ENCODE data around the gene DDX11. TPM values are rescaled to one million over a fixed set of nuclear protein-coding genes. Genes with fewer than 3 reads are reported as not detected.
"Not testable (repeated sequence)": the region's sequence is repeated elsewhere in the genome, so short reads cannot be mapped to it uniquely, and the experiment has no call there.

DDX11 gene
- total RNA-seq, 8 experiments from 2014 or later: 4.0 to 58.5 (median 35.4) TPM

GRCh38 chr12:31095080-31095860 is 21.6 kb downstream of the DDX11 start:
- H3K27ac ChIP-seq; H3K4me3 ChIP-seq; H3K4me1 ChIP-seq (replicated peaks in 1 of 2); ATAC-seq (replicated peaks in 6 of 8); in situ Hi-C loops (cut with MboI; ENCODE audit: low pct_unique_long_range_greater_than_20kb in 2 of 9, low sequenced_read_pairs in 9 of 9, unreplicated experiment in 9 of 9): not testable (repeated sequence)
- WGBS, 10 experiments: 75 to 100% (median 80%) methylated on average over 1 to 5 of the region's 21 CpGs; no CpG with 5 or more reads in 7 of the 10 experiments

GRCh38 chr12:31096251-31097065 is 22.8 kb downstream of the DDX11 start:
- in situ Hi-C loops (cut with MboI; ENCODE audit: low pct_unique_long_range_greater_than_20kb in 2 of 9, low sequenced_read_pairs in 9 of 9, unreplicated experiment in 9 of 9); H3K4me1 ChIP-seq (replicated peaks in 1 of 2); H3K27ac ChIP-seq; H3K4me3 ChIP-seq; ATAC-seq (replicated peaks in 6 of 8): not testable (repeated sequence)
- WGBS, 10 experiments: 84 to 100% (median 100%) methylated on average over 1 to 6 of the region's 19 CpGs; no CpG with 5 or more reads in 7 of the 10 experiments

GRCh38 chr12:31097819-31098218 is 24.2 kb downstream of the DDX11 start:
- H3K27ac ChIP-seq; in situ Hi-C loops (cut with MboI; ENCODE audit: low pct_unique_long_range_greater_than_20kb in 2 of 9, low sequenced_read_pairs in 9 of 9, unreplicated experiment in 9 of 9); ATAC-seq (replicated peaks in 6 of 8); H3K4me3 ChIP-seq; H3K4me1 ChIP-seq (replicated peaks in 1 of 2): not testable (repeated sequence)
- WGBS, 10 experiments: no CpG with 5 or more reads among the region's 8 CpGs

- H3K4me3 ChIP-seq; ATAC-seq (replicated peaks in 6 of 8); H3K27ac ChIP-seq; in situ Hi-C loops (cut with MboI; ENCODE audit: low pct_unique_long_range_greater_than_20kb in 2 of 9, low sequenced_read_pairs in 9 of 9, unreplicated experiment in 9 of 9); H3K4me1 ChIP-seq (replicated peaks in 1 of 2): not testable (repeated sequence)
- WGBS, 10 experiments: 90 to 100% methylated on average over 1 to 2 of the region's 5 CpGs; no CpG with 5 or more reads in 8 of the 10 experiments
Measured at GRCh38 chr12:31098363-31098762, 24.7 kb downstream of the DDX11 start.

GRCh38 chr12:31098771-31099170 is 25.1 kb downstream of the DDX11 start:
- in situ Hi-C loops (cut with MboI; ENCODE audit: low pct_unique_long_range_greater_than_20kb in 2 of 9, low sequenced_read_pairs in 9 of 9, unreplicated experiment in 9 of 9); H3K4me3 ChIP-seq: not testable (repeated sequence)
- 72 to 100% (median 96%) methylated on average over 1 to 4 of the region's 9 CpGs; no CpG with 5 or more reads in 7 of the 10 experiments for WGBS, 10 experiments

GRCh38 chr12:31099434-31099833 is 25.8 kb downstream of the DDX11 start:
- H3K27ac ChIP-seq; ATAC-seq (replicated peaks in 6 of 8); in situ Hi-C loops (cut with MboI; ENCODE audit: low pct_unique_long_range_greater_than_20kb in 2 of 9, low sequenced_read_pairs in 9 of 9, unreplicated experiment in 9 of 9); H3K4me1 ChIP-seq (replicated peaks in 1 of 2); H3K4me3 ChIP-seq: not testable (repeated sequence)
- no CpG with 5 or more reads among the region's 2 CpGs for WGBS, 10 experiments

More at GRCh38 chr12:31098771-31099170, 25.1 kb downstream of the DDX11 start:
- not testable (repeated sequence) for ATAC-seq (replicated peaks in 6 of 8); H3K27ac ChIP-seq; H3K4me1 ChIP-seq (replicated peaks in 1 of 2)

GRCh38 chr12:31100503-31101208 is 27.0 kb downstream of the DDX11 start:
- WGBS, 10 experiments: 76% methylated on average over 3 of the region's 26 CpGs; no CpG with 5 or more reads in 9 of the 10 experiments

GRCh38 chr12:31102125-31102524 is 28.5 kb downstream of the DDX11 start:
- in situ Hi-C loops (cut with MboI; ENCODE audit: low pct_unique_long_range_greater_than_20kb in 2 of 9, low sequenced_read_pairs in 9 of 9, unreplicated experiment in 9 of 9); H3K4me1 ChIP-seq (replicated peaks in 1 of 2); H3K27ac ChIP-seq; H3K4me3 ChIP-seq; ATAC-seq (replicated peaks in 6 of 8): not testable (repeated sequence)
- WGBS, 10 experiments: 100% methylated on average over 1 of the region's 8 CpGs; no CpG with 5 or more reads in 9 of the 10 experiments

More at GRCh38 chr12:31100503-31101208, 27.0 kb downstream of the DDX11 start:
- ATAC-seq (replicated peaks in 6 of 8); H3K4me1 ChIP-seq (replicated peaks in 1 of 2); H3K4me3 ChIP-seq; H3K27ac ChIP-seq; in situ Hi-C loops (cut with MboI; ENCODE audit: low pct_unique_long_range_greater_than_20kb in 2 of 9, low sequenced_read_pairs in 9 of 9, unreplicated experiment in 9 of 9): not testable (repeated sequence)

GRCh38 chr12:31102596-31102995 is 28.9 kb downstream of the DDX11 start:
- H3K4me1 ChIP-seq (replicated peaks in 1 of 2); H3K27ac ChIP-seq; in situ Hi-C loops (cut with MboI; ENCODE audit: low pct_unique_long_range_greater_than_20kb in 2 of 9, low sequenced_read_pairs in 9 of 9, unreplicated experiment in 9 of 9); H3K4me3 ChIP-seq; ATAC-seq (replicated peaks in 6 of 8): not testable (repeated sequence)
- WGBS, 10 experiments: no CpG with 5 or more reads among the region's 9 CpGs

GRCh38 chr12:31103561-31103975 is 29.9 kb downstream of the DDX11 start:
- H3K27ac ChIP-seq; H3K4me1 ChIP-seq (replicated peaks in 1 of 2); H3K4me3 ChIP-seq; ATAC-seq (replicated peaks in 6 of 8); in situ Hi-C loops (cut with MboI; ENCODE audit: low pct_unique_long_range_greater_than_20kb in 2 of 9, low sequenced_read_pairs in 9 of 9, unreplicated experiment in 9 of 9): not testable (repeated sequence)
- WGBS, 10 experiments: 88% methylated on average over 3 of the region's 16 CpGs; no CpG with 5 or more reads in 9 of the 10 experiments

GRCh38 chr12:31104220-31104619 is 30.6 kb downstream of the DDX11 start:
- H3K4me3 ChIP-seq; in situ Hi-C loops (cut with MboI; ENCODE audit: low pct_unique_long_range_greater_than_20kb in 2 of 9, low sequenced_read_pairs in 9 of 9, unreplicated experiment in 9 of 9); H3K4me1 ChIP-seq (replicated peaks in 1 of 2); H3K27ac ChIP-seq: not testable (repeated sequence)
- 54% methylated on average over 3 of the region's 4 CpGs; no CpG with 5 or more reads in 9 of the 10 experiments for WGBS, 10 experiments
- peak in 1 of 8 experiments; percentile 47 for ATAC-seq (replicated peaks in 6 of 8)

- ATAC-seq (replicated peaks in 6 of 8); H3K27ac ChIP-seq; H3K4me3 ChIP-seq; H3K4me1 ChIP-seq (replicated peaks in 1 of 2); in situ Hi-C loops (cut with MboI; ENCODE audit: low pct_unique_long_range_greater_than_20kb in 2 of 9, low sequenced_read_pairs in 9 of 9, unreplicated experiment in 9 of 9): not testable (repeated sequence)
- WGBS, 10 experiments: 80% methylated on average over 4 of the region's 14 CpGs; no CpG with 5 or more reads in 9 of the 10 experiments
Measured at GRCh38 chr12:31104773-31105172, 31.1 kb downstream of the DDX11 start.
